ENCODE data around the gene BANK1. TPM values are rescaled to one million over a fixed set of nuclear protein-coding genes. Genes with fewer than 3 reads are reported as not detected.

Gene BANK1
- total RNA-seq, 1 experiment from 2014 or later: 1.1 TPM

- H2BK5ac ChIP-seq (ENCODE audit: insufficient read length, low read length): no peak overlapping the region
- H2BK12ac ChIP-seq (ENCODE audit: insufficient read length, low read depth, low read length): no peak overlapping the region
- no peaks in the 10 kb centered on the region for H3K27me3 Mint-ChIP-seq (ENCODE audit: low read depth)
- H3K27ac ChIP-seq (ENCODE audit: insufficient read length, low read depth, low read length): no peak overlapping the region
- no peak overlapping the region for H3K23ac ChIP-seq (ENCODE audit: insufficient read length, low read depth, low read length)
- no peak overlapping the region for H2AFZ ChIP-seq (ENCODE audit: low read length)
- no peak overlapping the region for H4K5ac ChIP-seq (ENCODE audit: insufficient read length, low read depth, low read length)
- TF ChIP-seq, protein P1, sequence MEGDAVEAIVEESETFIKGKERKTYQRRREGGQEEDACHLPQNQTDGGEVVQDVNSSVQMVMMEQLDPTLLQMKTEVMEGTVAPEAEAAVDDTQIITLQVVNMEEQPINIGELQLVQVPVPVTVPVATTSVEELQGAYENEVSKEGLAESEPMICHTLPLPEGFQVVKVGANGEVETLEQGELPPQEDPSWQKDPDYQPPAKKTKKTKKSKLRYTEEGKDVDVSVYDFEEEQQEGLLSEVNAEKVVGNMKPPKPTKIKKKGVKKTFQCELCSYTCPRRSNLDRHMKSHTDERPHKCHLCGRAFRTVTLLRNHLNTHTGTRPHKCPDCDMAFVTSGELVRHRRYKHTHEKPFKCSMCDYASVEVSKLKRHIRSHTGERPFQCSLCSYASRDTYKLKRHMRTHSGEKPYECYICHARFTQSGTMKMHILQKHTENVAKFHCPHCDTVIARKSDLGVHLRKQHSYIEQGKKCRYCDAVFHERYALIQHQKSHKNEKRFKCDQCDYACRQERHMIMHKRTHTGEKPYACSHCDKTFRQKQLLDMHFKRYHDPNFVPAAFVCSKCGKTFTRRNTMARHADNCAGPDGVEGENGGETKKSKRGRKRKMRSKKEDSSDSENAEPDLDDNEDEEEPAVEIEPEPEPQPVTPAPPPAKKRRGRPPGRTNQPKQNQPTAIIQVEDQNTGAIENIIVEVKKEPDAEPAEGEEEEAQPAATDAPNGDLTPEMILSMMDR (conservative IDR thresholded peaks at IDR 0.05): no peak
- H3K36me3 Mint-ChIP-seq (ENCODE audit: insufficient read depth in 1 of 3, low read depth in 3 of 3): peaks cover 2 to 9% (median 3%) of the 10 kb centered on the region in 3 experiments; a peak in 4 of 7 replicates
- H3K4me3 Mint-ChIP-seq: no peak overlapping the region
- WGBS (ENCODE audit: extremely low coverage, insufficient read length, low lambda C conversion rate): no CpG with 5 or more reads among the region's 2 CpGs
- H2BK20ac ChIP-seq (ENCODE audit: low read depth, low read length, poor library complexity, severe bottlenecking): no peak overlapping the region
- no peaks in the 10 kb centered on the region for H3K23me2 ChIP-seq (ENCODE audit: insufficient read length, low read depth, low read length, poor library complexity, severe bottlenecking)
- H3K18ac ChIP-seq (ENCODE audit: insufficient read length, low read depth, low read length): no peak overlapping the region
- H4K91ac ChIP-seq (ENCODE audit: insufficient read length, low read depth, low read length): no peak overlapping the region
- H3K9me3 ChIP-seq (ENCODE audit: control insufficient read depth, low read depth, low read length): no peaks in the 10 kb centered on the region
- H3K4ac ChIP-seq (ENCODE audit: low read depth, low read length): no peak overlapping the region
- no peak overlapping the region for H2BK120ac ChIP-seq (ENCODE audit: low read depth, low read length, poor library complexity, severe bottlenecking)
- no peaks in the 10 kb centered on the region for H4K20me1 ChIP-seq (ENCODE audit: control insufficient read depth, insufficient read depth, insufficient read length)
- H3K9me3 Mint-ChIP-seq: peaks cover 6 to 12% of the 10 kb centered on the region in 2 experiments; a peak in 4 of 5 replicates
- no peak for DNase-seq
- no peaks in the 10 kb centered on the region for H3K4me1 ChIP-seq (ENCODE audit: insufficient read depth, low read length)
- H3K14ac ChIP-seq (ENCODE audit: insufficient read depth, low read length): no peak overlapping the region
- no peak overlapping the region for H3K4me2 ChIP-seq (ENCODE audit: insufficient read depth, insufficient read length, low read length)
- no peak overlapping the region for H2BK15ac ChIP-seq (ENCODE audit: low read depth, low read length)
- H3K79me2 ChIP-seq (ENCODE audit: insufficient read depth, low read length): no peaks in the 10 kb centered on the region
- H3K9ac ChIP-seq (ENCODE audit: extremely low read depth, insufficient read length, low read length): no peak overlapping the region
- H3K56ac ChIP-seq (ENCODE audit: insufficient read length, low read depth, low read length): no peak overlapping the region
- H4K8ac ChIP-seq (replicated peaks; ENCODE audit: insufficient read length, low read depth, low read length): no peak overlapping the region
- H3K79me1 ChIP-seq (ENCODE audit: insufficient read depth, low read depth, low read length, poor library complexity, severe bottlenecking): no peaks in the 10 kb centered on the region
- no peak overlapping the region for H2AK5ac ChIP-seq (ENCODE audit: insufficient read length, low read length)
- H3K27me3 ChIP-seq (ENCODE audit: insufficient read depth, low read length): no peaks in the 10 kb centered on the region
- H3K4me1 Mint-ChIP-seq: peaks cover 11 to 13% of the 10 kb centered on the region in 2 experiments
- H3T11ph ChIP-seq (ENCODE audit: low read length): no peak overlapping the region
- H3K27ac Mint-ChIP-seq: no peak overlapping the region
These were observed 8.0 kb upstream of the BANK1 start for GRCh38 chr4:101782546-101782945.

All from H9 (cell line).